NCI-H748 (cell line): ENCODE measurements around the gene CPXM1.
A peak's percentile ranks its signal among the peaks of the same experiment; 100 is the strongest.
"Not testable (repeated sequence)": the region's sequence is repeated elsewhere in the genome, so short reads cannot be mapped to it uniquely, and the experiment has no call there.

Source experiments
- DNase-seq: peaks from one replicate; lab custom pipeline; 2025; ENCODE audit not compliant: unreplicated experiment; lab: John Stamatoyannopoulos, UW

The CPXM1 gene

DNA sequence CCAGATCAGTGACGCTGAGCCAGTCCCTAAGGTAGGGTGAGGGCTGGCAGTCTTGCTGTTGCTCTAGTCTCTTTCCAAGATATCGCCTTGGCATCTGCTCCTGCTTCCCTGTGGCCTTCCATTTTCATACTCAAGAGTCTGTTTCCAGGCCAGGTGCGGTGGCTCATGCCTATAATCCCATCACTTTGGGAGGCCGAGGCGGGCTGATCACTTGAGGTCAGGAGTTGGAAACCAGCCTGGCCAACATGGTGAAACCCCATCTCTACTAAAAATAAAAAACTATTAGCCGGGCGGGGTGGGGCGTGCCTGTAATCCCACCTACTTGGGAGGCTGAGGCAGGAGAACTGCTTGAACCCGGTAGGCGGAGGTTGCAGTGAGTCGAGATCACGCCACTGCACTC is 30.3 kb downstream of the CPXM1 start:
- not testable (repeated sequence) for DNase-seq

- no peak for DNase-seq
Observed at GRCh38 chr20:2768632-2769015, 31.8 kb downstream of the CPXM1 start.

GRCh38 chr20:2767768-2768631 is 32.4 kb downstream of the CPXM1 start:
- no peak for DNase-seq

DNA sequence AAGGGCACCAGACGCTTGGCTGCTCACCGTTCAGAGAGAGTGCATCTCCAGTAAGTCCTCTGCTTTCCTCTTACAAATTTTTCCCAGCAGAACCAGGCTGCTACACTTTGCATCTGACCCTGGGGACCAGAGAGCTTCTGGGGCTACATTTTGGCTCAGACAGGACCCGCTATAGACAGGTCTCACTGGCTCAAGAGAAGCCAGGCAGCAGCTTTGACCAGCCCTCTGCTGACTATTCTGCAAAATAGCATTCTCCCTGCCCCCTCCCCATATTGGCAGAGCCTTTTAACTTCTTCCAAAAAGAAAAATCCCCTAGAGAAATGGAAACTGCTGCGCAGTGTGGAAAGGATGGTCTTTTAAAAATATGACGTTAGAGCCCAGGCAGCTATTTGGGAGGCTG is 37.2 kb downstream of the CPXM1 start:
- DNase-seq: no peak

DNA sequence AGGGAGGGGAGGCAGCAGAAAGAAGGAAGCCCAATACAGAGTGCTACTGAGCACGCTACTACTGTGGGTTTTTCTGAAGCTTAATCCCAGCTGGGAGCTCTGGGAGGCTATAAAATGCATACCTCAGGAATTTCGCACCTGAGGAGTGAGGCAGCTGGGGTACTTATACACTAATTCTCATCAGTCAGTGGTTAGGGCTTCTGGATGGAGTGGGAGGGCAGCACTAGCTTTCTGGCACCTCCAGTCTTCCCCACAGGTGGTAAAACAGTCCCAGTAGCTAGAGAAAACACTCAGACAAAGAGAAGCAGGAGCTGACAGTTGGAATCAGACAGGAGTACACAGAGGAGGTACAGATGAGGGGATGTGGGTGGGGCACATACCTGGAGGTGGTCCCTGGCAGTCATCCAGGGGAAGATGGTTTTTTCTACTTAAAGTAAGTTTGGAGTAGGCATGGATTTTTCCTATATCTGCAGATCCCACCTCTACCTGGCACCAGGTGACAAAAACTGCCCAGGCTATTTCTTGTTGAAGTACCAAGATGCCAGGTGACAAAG is 37.8 kb downstream of the CPXM1 start:
- DNase-seq: peak; percentile 41

DNA sequence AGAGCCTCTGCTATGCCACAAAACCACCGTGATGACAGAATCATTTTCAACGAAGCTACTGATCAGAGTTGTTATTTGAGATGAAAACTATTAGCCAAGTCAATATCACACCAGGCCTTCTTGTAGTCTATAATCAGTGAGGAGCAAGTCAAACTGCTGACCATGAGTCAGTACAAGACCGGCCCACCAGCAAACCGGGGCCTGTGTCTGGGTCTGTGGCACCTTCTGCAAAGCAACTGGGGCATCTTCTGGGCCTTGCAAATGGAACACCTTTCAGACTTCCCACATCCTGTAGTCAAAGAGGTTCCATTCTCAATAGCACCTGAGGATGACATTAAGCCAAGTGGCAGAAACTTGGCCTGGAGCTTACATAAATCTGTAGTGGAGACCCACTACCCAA is 38.5 kb downstream of the CPXM1 start:
- no peak for DNase-seq

DNA sequence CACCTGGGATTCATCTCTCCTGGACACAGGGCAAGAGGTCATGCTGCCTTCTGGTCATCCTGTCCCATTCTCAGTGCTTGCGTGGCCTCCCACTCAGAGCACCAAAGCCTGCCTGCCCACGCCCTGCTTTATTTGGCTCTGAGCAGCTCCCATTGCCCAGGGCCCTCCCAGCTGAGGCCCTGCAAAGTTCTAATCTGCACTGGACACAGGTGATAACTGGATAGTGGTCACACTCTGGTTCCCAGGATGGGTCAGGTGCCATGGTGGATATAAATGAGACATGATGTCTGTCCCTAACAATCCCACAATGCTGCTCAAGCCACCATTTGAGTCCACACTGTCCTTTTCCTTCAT is 39.5 kb downstream of the CPXM1 start:
- no peak for DNase-seq

GRCh38 chr20:2760297-2760951 is 40.0 kb downstream of the CPXM1 start:
- no peak for DNase-seq

GRCh38 chr20:2759603-2760296 is 40.7 kb downstream of the CPXM1 start:
- no peak for DNase-seq

GRCh38 chr20:2759143-2759542 is 41.3 kb downstream of the CPXM1 start:
- no peak for DNase-seq

GRCh38 chr20:2757969-2758368 is 42.5 kb downstream of the CPXM1 start:
- no peak for DNase-seq

DNA sequence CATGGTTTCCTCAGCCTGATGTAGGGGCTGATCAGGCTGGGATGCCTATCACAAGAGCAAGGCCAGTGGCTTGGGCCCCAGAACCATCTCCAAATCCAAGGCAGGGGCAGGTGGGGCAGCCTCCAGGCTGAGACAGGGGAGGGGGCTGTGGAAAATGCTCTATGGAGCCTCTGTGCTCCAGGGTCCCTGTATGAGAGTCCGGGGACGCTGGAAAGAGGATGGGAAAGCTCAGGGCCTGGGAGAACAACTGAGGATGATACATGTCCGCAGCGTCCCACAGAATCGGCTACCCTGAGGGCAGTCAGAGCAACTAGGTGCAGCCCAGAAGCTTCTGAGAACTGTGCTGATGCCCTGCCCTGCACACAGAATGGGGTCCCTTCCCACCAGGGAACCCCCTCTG is 43.4 kb downstream of the CPXM1 start:
- no peak for DNase-seq

- peak; percentile 52 for DNase-seq
Observed at GRCh38 chr20:2756056-2756611, 44.3 kb downstream of the CPXM1 start.

GRCh38 chr20:2755451-2756055 is 44.9 kb downstream of the CPXM1 start:
- no peak for DNase-seq

DNA sequence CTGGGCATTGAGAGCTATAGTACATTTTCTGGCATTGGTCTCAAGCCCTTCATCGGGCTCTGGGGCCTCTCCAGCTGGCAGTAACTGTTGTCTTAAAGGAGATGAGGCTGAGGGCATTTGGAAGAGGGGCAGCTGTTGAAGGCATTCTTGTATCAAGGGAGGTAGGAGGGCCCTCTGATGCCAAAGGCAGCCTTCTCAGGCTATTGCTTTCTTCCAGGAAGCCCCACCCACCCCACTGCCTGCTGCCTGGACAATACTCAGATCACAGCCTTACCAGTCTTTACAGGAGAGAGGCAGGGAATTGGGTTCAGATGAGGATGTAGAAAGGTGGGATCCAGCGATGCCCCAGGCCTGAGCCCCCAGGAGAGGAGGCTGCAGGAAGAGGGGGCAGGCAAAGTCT is 46.0 kb downstream of the CPXM1 start:
- DNase-seq: no peak

- DNase-seq: no peak
Observed at GRCh38 chr20:2753461-2754040, 46.9 kb downstream of the CPXM1 start.

GRCh38 chr20:2752567-2753460 is 47.6 kb downstream of the CPXM1 start:
- DNase-seq: peak; percentile 78

GRCh38 chr20:2751878-2752566 is 48.4 kb downstream of the CPXM1 start:
- peak; percentile 65 for DNase-seq

GRCh38 chr20:2751347-2751877 is 49.0 kb downstream of the CPXM1 start:
- peak; percentile 67 for DNase-seq
